ENCODE measurements around the gene TSPAN15.
"Not testable (repeated sequence)": the region's sequence is repeated elsewhere in the genome, so short reads cannot be mapped to it uniquely, and the experiment has no call there.

TSPAN15 gene

DNA sequence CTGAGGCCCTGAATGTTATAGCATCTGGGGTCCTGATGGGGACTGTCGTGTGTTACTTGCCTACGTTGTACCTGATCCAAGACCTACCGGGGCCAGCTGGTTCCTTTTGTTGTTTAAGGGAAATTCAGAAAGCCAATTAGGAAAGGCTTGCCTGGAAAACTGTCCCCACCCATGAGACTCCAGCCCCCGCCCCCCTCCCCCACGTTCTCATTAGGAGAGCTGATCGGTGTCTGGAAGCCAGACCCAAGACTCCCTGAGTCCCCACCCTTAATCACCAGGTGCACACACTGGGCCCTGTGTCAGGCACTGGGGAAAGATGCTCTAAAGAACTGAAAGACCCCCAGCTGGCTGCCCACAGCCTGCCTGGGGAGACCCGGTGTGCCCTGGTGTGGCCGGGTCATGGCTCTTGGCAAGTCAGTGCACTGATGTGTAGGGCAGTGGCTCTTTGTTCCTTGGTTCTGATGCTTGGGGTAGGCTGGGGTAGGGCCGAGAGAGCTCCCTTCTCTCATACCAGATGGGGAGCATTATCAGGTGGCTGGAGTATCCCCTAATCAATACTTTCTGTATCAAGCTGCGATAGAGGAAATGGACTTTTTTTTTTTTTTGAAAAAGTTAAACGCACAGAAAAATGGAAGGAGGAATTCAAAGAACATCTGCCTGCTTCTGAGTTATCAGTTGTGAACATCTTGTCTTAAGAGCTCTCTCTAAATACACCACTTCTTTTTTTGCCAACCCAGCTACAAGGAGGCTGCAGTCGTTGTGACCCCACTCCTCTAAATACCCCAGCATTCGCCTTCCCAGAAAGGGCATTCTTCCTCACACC lies 16.9 kb downstream of the TSPAN15 start:
- DNase-seq: no peak

DNA sequence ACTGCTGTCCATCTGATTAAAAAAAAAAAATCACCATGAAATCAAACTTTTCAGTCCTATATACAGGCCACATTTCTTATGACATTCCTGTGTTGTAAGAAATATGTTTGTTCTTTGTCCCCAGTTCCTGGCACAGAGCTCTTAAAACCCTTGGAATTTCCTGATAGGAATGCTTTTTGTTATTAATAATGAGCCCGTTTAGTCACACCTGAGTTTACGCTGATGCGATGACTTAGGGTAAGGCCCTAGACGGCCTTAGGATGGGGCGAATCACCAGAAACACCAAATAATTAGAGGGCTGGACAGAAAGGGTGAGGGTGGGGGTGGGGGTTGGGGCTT lies 17.5 kb downstream of the TSPAN15 start:
- no peak for DNase-seq

DNA sequence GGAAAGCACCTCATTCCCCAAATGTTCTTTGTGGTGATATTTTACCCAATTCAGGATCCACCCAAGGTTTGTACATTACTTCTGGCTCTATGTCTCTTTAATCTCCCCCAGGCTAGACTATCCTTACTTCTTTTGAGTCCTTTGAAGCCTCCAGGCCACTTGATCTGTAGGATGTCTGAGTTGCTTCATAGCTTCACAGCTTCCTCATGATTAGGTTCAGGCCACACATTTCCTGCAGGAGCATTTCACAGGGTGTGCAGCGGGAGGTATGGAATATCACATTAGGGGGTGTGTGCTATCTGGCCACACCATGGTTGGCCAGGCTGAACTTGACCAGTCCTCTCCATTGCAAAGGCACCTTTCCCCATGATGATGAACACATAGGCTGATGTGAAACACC lies 18.7 kb downstream of the TSPAN15 start:
- no peak for DNase-seq

- no peak for DNase-seq
Measured at GRCh38 chr10:69470463-69471384, 19.5 kb downstream of the TSPAN15 start.

- DNase-seq: no peak
Measured at GRCh38 chr10:69472142-69472541, 20.9 kb downstream of the TSPAN15 start.

GRCh38 chr10:69472544-69472943 lies 21.3 kb downstream of the TSPAN15 start:
- no peak for DNase-seq

GRCh38 chr10:69473304-69473990 lies 22.2 kb downstream of the TSPAN15 start:
- no peak for DNase-seq

- no peak for DNase-seq
Measured at GRCh38 chr10:69474742-69475432, 23.6 kb downstream of the TSPAN15 start.

- no peak for DNase-seq
Measured at GRCh38 chr10:69475433-69475830, 24.2 kb downstream of the TSPAN15 start.

DNA sequence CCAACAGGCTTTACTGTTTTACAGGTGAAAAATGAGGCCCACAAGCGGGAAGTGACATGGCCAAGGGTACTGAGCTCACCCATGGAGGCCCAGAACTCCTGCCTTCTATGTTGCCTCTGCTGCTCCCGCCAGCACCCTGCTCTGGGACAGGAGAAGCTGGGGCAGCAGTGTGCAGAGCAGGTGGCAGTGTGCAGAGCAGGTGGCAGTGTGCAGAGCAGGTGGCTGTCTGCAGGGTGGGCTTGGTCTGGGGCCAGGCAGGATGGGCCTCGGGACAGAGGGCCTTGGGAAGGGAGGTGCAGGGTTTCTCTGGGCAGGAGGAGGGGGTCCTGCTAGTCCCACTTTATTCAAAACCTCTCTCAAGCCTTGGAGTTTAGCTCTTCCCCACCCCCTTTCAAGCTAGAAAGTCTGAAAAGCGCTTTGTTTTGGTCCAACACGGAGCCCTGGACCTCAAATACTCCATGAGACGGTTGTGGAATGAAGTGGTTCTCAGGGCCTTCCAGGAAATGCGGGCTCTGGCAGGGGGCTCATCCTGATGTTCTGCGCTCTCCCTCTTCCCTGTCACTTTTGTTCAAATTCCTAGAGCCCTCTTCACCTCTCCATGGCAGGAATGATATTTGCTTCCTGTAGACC lies 26.8 kb downstream of the TSPAN15 start:
- no peak for DNase-seq

GRCh38 chr10:69479240-69480067 lies 28.2 kb downstream of the TSPAN15 start:
- no peak for DNase-seq

DNA sequence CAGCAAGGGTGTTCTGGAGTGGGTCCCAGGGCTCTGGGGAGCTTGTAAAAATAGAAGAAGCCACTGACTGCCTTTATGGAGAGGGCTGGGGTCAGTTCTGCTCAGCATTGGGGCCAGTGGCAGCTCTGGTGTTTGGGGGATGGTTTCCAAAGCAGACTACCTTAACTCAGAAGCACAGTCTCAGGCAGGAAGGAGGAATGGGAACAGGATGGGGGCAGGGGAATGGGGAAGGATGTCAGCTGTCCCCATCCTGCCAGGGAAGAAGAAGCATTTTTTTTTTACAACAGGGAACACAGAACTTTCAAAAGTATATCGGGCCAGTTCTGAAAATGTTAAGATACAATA lies 28.8 kb downstream of the TSPAN15 start:
- no peak for DNase-seq

DNA sequence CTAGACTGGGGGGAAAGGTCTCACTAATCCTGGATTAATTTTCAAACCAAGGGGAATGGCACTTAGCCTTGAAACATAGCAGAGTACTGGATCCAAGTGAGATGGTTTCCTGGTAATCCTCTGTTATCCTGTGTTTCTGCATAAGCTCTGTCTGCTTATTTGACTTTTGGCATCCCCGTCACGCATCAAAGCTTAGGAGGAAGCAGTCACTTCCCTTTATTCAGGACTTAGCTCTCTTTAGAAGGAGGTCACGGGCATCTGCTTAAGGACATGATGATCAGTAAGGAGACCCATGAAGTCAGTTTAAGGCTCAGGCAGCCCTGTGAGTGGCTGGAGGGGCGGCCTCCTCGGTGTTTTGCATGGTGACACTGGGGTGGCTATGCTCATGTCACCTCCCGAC lies 30.0 kb downstream of the TSPAN15 start:
- no peak for DNase-seq

- DNase-seq: no peak
Measured at GRCh38 chr10:69481811-69482524, 30.7 kb downstream of the TSPAN15 start.

- no peak for DNase-seq
Measured at GRCh38 chr10:69483963-69484362, 32.7 kb downstream of the TSPAN15 start.

DNA sequence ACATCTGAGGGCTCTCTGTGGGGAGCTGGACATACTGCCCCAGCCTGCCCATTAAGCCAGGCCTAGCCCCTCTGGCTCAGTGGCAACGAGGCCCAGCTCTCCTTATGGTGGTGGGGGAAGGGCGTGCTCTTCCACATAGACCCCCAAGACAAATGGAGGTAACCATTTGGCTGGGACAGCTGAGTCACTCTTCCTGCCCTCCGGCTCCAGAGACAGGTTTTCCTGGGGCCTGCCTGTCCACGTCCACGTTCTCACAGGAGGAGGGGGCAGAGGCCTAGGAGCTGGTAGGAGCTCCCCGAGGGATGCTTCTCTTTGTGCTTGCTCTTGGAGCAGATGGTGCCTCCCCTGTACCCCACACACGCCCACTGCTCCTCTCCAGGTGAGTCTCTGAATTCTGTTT lies 33.5 kb downstream of the TSPAN15 start:
- no peak for DNase-seq

GRCh38 chr10:69486922-69487730 lies 35.9 kb downstream of the TSPAN15 start:
- no peak for DNase-seq

DNA sequence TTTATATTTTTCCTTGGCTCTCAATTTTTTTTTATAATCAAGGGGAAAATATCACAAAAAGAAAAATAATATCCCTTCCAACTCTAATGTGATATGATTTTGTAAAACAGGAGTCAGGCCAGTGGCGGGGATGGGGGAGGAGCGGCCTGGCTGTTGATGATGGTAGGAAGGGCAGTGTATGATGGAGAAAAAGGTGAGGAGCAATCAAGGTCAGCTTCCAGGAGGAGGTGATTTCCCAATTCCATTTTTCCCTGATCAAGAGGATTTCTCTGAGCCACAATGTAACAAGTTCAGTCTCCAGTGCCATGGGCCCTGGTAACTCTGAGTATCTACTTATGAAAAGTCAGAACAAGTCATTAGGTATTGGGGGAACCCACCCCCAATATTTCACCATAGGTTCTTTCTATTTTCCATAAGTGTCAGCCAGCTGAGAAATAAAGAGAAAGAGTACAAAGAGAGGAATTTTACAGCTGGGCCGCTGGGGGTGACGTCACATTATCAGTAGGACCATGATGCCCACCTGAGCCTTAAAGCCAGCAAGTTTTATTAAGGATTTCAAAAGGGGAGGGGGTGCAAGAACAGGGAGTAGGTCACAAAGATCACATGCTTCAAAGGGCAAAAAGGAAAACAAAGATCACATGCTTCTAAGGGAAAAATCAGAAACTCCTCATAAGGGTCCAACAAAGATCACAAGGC lies 37.0 kb downstream of the TSPAN15 start:
- not testable (repeated sequence) for DNase-seq

- not testable (repeated sequence) for DNase-seq
Measured at GRCh38 chr10:69488856-69489255, 37.6 kb downstream of the TSPAN15 start.

All from CD4-positive, alpha-beta T cell treated with Interferon gamma for 1 hour (primary cell).